GM21423 (cell line): Measurements from ENCODE around the gene ZNF350.
"Not testable (repeated sequence)": the region's sequence is repeated elsewhere in the genome, so short reads cannot be mapped to it uniquely, and the experiment has no call there.

Experiments used
- ATAC-seq: cut with Tn5 transposase; IDR thresholded peaks from one replicate; pipeline ENCODE4 v1.9.1; 2021; ENCODE audit warnings: mild to moderate bottlenecking, moderate library complexity; ENCODE audit not compliant: unreplicated experiment

The ZNF350 gene

GRCh38 chr19:51986309-51987291, at the start of gene ZNF350:
TSS of gene ZNF350 (minus strand) at chr19:51986840. CDS start at chr19:51974360, 12,480 bp downstream.
- peak; percentile 89 for ATAC-seq

- no peak for ATAC-seq
Observed at GRCh38 chr19:52034051-52034728, 47.5 kb upstream of the ZNF350 start.

GRCh38 chr19:52028780-52029123, 42.1 kb upstream of the ZNF350 start:
- no peak for ATAC-seq

GRCh38 chr19:52028027-52028779, 41.6 kb upstream of the ZNF350 start, which contains the start of gene ZNF614:
TSS of gene ZNF614 (minus strand) at chr19:52028379. CDS start at chr19:52025745, 2,634 bp downstream.
- ATAC-seq: peak; percentile 85

GRCh38 chr19:52026255-52026990, 39.8 kb upstream of the ZNF350 start:
- ATAC-seq: not testable (repeated sequence)

- not testable (repeated sequence) for ATAC-seq
Observed at GRCh38 chr19:52024478-52024877, 37.8 kb upstream of the ZNF350 start.

GRCh38 chr19:52022193-52022592, 35.6 kb upstream of the ZNF350 start:
- ATAC-seq: no peak

- ATAC-seq: no peak
Observed at GRCh38 chr19:52020506-52020905, 33.9 kb upstream of the ZNF350 start.

GRCh38 chr19:52010674-52011073, 24.0 kb upstream of the ZNF350 start:
- ATAC-seq: no peak

- peak; percentile 95 for ATAC-seq
Observed at GRCh38 chr19:52007806-52008557, 21.3 kb upstream of the ZNF350 start, which contains the start of gene ZNF615. TSS of gene ZNF615 (minus strand) at chr19:52008211. CDS start at chr19:52003711, 4,500 bp downstream.

GRCh38 chr19:52007451-52007805, 20.8 kb upstream of the ZNF350 start:
- peak; percentile 8 for ATAC-seq

- ATAC-seq: no peak
Observed at GRCh38 chr19:51994048-51994644, 7.5 kb upstream of the ZNF350 start.

- ATAC-seq: no peak
Observed at GRCh38 chr19:51993422-51993821, 6.8 kb upstream of the ZNF350 start.

- no peak for ATAC-seq
Observed at GRCh38 chr19:51983361-51983760, 3.3 kb downstream of the ZNF350 start.

- ATAC-seq: not testable (repeated sequence)
Observed at GRCh38 chr19:51980926-51981325, 5.7 kb downstream of the ZNF350 start.

- no peak for ATAC-seq
Observed at GRCh38 chr19:51980116-51980736, 6.4 kb downstream of the ZNF350 start.

GRCh38 chr19:51978882-51979281, 7.8 kb downstream of the ZNF350 start:
- no peak for ATAC-seq

GRCh38 chr19:51977346-51977745, 9.3 kb downstream of the ZNF350 start:
- ATAC-seq: no peak

- ATAC-seq: no peak
Observed at GRCh38 chr19:51976852-51977251, 9.8 kb downstream of the ZNF350 start.
